BE2C (cell line): Measurements from ENCODE around the gene ANKRD6.
"Not testable (repeated sequence)": the region's sequence is repeated elsewhere in the genome, so short reads cannot be mapped to it uniquely, and the experiment has no call there.

Experiments
- DNase-seq: peaks from one replicate; pipeline ENCODE4 v3.0.0-alpha.2; 2020
- H3K27me3 ChIP-seq: fragments of 250-450 bp; sonication (Bioruptor Pico); 2 replicates; pipeline ENCODE4 v1.5.1; 2020; ENCODE audit warnings: mild to moderate bottlenecking
- H3K36me3 ChIP-seq: fragments of 250-450 bp; sonication (Bioruptor Pico); 2 replicates; pipeline ENCODE4 v1.5.1; 2020; ENCODE audit warnings: mild to moderate bottlenecking
- H3K4me1 ChIP-seq: fragments of 250-450 bp; sonication (Bioruptor Pico); 2 replicates; pipeline ENCODE4 v1.5.1; 2020
- H3K4me3 ChIP-seq: 2 replicates; pipeline ENCODE4 v1.5.1; 2011; ENCODE audit warnings: low read depth, low read length
- H3K9me3 ChIP-seq: fragments of 250-450 bp; sonication (Bioruptor Pico); 2 replicates; pipeline ENCODE4 v1.5.1; 2020
- TF ChIP-seq, protein P1 (sequence below): IDR thresholded peaks from 2 replicates; pipeline ENCODE4 v1.5.1; 2012; ENCODE audit warnings: mild to moderate bottlenecking, low read depth, low read length

Gene ANKRD6

DNA sequence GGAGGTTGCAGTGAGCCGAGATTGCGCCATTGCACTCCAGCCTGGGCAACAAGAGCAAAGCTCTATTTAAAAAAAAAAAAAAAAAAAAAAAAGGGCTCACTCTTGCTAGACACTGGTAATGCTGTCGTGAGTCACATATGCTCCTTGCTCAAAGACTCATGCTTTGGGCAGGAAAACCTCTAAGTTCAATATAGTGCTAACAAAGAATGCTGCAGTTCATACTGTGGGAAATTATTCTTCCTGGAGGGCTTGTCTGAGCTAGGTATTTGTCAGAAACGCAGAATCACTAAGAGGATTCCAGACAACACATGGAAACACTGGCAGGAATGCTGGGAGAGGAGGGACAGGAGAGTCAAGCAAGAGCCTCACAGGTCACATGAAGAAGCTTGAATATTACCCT is 207.9 kb downstream of the ANKRD6 start:
- TF ChIP-seq, protein P1, sequence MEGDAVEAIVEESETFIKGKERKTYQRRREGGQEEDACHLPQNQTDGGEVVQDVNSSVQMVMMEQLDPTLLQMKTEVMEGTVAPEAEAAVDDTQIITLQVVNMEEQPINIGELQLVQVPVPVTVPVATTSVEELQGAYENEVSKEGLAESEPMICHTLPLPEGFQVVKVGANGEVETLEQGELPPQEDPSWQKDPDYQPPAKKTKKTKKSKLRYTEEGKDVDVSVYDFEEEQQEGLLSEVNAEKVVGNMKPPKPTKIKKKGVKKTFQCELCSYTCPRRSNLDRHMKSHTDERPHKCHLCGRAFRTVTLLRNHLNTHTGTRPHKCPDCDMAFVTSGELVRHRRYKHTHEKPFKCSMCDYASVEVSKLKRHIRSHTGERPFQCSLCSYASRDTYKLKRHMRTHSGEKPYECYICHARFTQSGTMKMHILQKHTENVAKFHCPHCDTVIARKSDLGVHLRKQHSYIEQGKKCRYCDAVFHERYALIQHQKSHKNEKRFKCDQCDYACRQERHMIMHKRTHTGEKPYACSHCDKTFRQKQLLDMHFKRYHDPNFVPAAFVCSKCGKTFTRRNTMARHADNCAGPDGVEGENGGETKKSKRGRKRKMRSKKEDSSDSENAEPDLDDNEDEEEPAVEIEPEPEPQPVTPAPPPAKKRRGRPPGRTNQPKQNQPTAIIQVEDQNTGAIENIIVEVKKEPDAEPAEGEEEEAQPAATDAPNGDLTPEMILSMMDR, result no peak

DNA sequence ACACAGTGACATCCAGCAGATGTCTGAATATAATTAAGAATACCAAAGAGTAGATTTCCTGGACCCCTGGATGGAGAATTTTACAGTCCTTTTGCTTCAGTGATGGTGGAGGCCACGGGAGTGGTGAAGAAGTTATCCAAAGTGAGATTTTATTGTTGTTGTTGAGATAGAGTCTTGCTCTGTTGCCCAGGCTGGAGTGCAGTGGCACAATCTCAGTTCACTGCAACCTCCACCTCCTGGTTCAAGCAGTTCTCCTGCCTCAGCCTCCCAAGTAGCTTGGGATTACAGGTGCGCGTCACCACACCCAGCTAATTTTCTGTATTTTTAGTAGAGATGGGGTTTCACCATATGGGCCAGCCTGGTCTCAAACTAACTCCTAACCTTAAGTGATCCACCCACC is 208.6 kb downstream of the ANKRD6 start:
- H3K27me3 ChIP-seq, H3K4me1 ChIP-seq, DNase-seq, H3K9me3 ChIP-seq, H3K4me3 ChIP-seq: not testable (repeated sequence)
- H3K36me3 ChIP-seq, result peaks cover 58% of the 10 kb centered on the region

More for the DNA sequence above, 207.9 kb downstream of the ANKRD6 start:
- Histone ChIP-seq H3K27me3 (no peaks in the 10 kb centered on the region), H3K4me3 (no peak overlapping the region), H3K36me3 (peaks cover 57% of the 10 kb centered on the region), H3K9me3 (no peaks in the 10 kb centered on the region), H3K4me1 (no peaks in the 10 kb centered on the region; the same call in 1 of the 2 replicates)
- no peak for DNase-seq

DNA sequence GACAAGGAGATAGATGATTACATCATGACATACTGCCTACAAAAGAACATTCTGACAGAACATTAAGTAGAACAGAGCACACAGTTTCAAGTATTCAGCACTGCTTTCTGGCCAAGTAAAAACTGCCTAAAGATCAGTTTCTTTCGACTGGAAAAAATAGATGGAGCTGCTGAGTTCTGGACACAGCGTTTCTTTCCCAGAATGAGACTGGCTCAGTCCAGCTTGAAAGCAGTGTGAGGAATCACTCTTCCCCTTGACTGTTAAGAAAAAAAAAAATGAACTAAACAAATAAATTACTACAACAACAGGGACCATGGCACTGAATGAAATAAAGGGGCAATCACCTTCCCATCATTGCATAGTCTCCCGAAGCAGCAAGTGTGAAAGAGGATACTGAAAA is 210.0 kb downstream of the ANKRD6 start:
- TF ChIP-seq, protein P1, result no peak
- Histone ChIP-seq H3K27me3 (no peaks in the 10 kb centered on the region), H3K36me3 (peaks cover 65% of the 10 kb centered on the region), H3K4me3 (no peak overlapping the region), H3K9me3 (no peaks in the 10 kb centered on the region), H3K4me1 (no peaks in the 10 kb centered on the region; the same call in 1 of the 2 replicates)
- no peak for DNase-seq

DNA sequence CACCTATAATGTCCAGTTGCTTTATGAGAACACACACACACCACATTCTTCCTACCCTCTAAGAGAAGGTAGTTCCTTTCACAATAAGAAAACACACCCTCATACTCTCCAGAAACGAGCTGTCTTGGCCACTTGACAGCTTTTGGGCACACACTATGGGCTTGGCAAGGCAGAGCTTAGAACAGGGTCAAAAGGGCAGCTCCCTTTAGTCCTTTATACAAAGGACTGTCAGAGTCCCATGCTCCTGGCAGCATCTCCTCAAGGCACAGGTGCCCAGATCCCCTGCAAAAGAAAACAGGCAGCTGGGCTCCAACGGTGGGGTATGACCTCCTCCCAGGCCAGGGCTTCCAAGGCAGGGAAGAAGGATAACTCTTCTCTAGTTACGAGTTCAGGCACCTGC is 210.5 kb downstream of the ANKRD6 start:
- Histone ChIP-seq H3K4me3 (no peak overlapping the region), H3K4me1 (no peaks in the 10 kb centered on the region; the same call in 1 of the 2 replicates), H3K9me3 (no peaks in the 10 kb centered on the region), H3K27me3 (no peaks in the 10 kb centered on the region), H3K36me3 (peaks cover 70% of the 10 kb centered on the region)
- DNase-seq, result no peak
- TF ChIP-seq, protein P1, result no peak

DNA sequence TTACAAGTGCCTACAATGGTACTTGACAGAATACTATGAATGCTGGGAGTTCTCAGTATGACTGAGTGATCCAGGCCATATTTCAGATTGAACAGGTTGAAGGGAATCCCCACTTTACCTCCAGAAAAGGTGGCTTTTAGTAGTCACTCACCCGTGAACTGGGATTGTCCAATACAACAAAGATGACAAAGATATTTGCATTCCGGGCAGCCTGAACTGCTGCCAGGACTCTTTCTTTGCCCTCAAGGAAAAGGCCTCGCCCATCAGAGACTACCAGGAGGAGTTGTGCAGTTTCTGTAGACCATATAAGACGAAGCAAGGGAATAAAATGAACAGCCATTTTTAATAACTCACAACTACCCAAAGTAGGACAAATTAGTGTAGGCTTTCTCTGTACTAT is 211.9 kb downstream of the ANKRD6 start:
- peaks cover 80% of the 10 kb centered on the region for H3K36me3 ChIP-seq
- H3K27me3 ChIP-seq, result no peaks in the 10 kb centered on the region
- H3K4me1 ChIP-seq, result no peaks in the 10 kb centered on the region
- no peaks in the 10 kb centered on the region for H3K9me3 ChIP-seq
- H3K4me3 ChIP-seq, result no peak overlapping the region
- DNase-seq, result no peak
- TF ChIP-seq, protein P1, result no peak

DNA sequence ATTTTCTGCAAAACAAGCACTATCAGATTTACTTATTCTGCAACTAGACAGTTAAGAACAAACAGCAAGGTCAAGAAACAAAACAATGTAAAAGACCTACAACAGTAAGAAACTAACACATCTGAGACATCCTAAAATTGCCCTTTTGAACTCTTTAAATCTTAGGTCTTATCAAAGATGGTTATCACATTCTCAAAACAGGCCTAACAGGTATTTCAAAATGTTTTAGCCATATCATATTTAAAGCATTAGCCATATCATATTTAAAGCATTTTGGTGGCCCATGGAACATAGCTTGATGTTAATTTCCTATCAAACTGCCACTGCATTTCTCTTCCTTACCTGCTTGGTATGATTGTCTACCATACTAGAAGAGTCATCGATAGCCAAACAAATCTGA is 216.7 kb downstream of the ANKRD6 start:
- Histone ChIP-seq H3K27me3 (no peaks in the 10 kb centered on the region), H3K36me3 (peaks cover 93% of the 10 kb centered on the region), H3K9me3 (no peaks in the 10 kb centered on the region), H3K4me1 (no peaks in the 10 kb centered on the region; the same call in 1 of the 2 replicates), H3K4me3 (no peak overlapping the region)
- TF ChIP-seq, protein P1, result no peak
- DNase-seq, result no peak

DNA sequence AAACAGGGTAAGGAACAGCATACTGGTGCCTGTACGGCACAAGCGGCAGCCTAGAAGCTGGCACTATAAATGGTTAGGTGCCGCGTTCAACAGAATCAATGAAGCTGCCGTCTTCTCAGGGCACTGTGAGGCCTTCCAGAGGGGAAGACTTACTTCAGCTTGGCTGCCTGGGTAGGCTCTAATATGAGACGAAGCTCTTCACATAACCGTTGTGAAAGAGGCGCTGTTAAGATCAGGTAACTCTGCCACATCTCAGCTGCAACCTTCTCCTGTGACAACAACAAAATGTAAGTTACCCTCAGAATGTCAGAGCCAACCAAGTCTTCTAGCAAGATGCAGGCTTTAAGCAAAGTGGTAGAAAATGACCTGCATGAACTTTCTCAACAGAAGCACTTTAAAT is 217.6 kb downstream of the ANKRD6 start:
- no peak overlapping the region for H3K4me3 ChIP-seq
- peaks cover 93% of the 10 kb centered on the region for H3K36me3 ChIP-seq
- no peak for DNase-seq
- TF ChIP-seq, protein P1, result no peak
- H3K4me1 ChIP-seq, result no peaks in the 10 kb centered on the region; the same call in 1 of the 2 replicates
- no peaks in the 10 kb centered on the region for H3K27me3 ChIP-seq
- H3K9me3 ChIP-seq, result no peaks in the 10 kb centered on the region
